Muscle of leg (tissue), 11 donors: Measurements from ENCODE around the gene ENC1. TPM values are rescaled to one million over a fixed set of nuclear protein-coding genes. Genes with fewer than 3 reads are reported as not detected.

ENCODE experiments used
- DNase-seq: peaks from one replicate; pipeline ENCODE4 v3.0.0; 2013
- H3K27ac ChIP-seq: one replicate; pipeline ENCODE4 v1.5.1; 2013; ENCODE audit warnings: mild to moderate bottlenecking, low read length, control low read depth
- H3K27me3 ChIP-seq: one replicate; pipeline ENCODE4 v1.6.1; 2013; ENCODE audit warnings: low read length; ENCODE audit not compliant: control insufficient read depth, insufficient read depth
- H3K36me3 ChIP-seq: one replicate; pipeline ENCODE4 v1.6.1; 2013; ENCODE audit warnings: low read length; ENCODE audit not compliant: control insufficient read depth, insufficient read depth
- H3K4me1 ChIP-seq: one replicate; pipeline ENCODE4 v1.6.1; 2013; ENCODE audit warnings: low read length; ENCODE audit not compliant: control insufficient read depth, insufficient read depth
- H3K4me3 ChIP-seq: one replicate; pipeline ENCODE4 v1.5.1; 2013; ENCODE audit warnings: low read length, control low read depth
- H3K9me3 ChIP-seq: replicated peaks from 2 replicates; pipeline ENCODE4 v1.6.1; 2013; ENCODE audit warnings: low read depth, low read length; ENCODE audit not compliant: control insufficient read depth
- WGBS: methylation state at CpG from one replicate; pipeline ENCODE4 v1.1.5; 2013; ENCODE audit warnings: missing lambda C conversion rate; ENCODE audit not compliant: insufficient coverage; 5-methylcytosine and 5-hydroxymethylcytosine counted together
- polyA plus RNA-seq, 8 donors: library from polyadenylated mRNA; unstranded; fragments of 120-200 nt; gene quantifications; one replicate each; pipeline versions ENCODE4 v1.2.1 to v1.2.3, GENCODE V29; 2013; ENCODE audit warnings: inconsistent platforms in 1 of 8, low replicate concordance in 1 of 8; ENCODE audit not compliant: insufficient read length in 8 of 8, insufficient read depth in 1 of 8
- total RNA-seq: library from RNA; stranded (reverse); fragments of 120-200 nt; gene quantifications from one replicate; pipeline ENCODE4 v1.2.4, GENCODE V29; 2013

ENC1 gene
- total and polyA plus RNA-seq, 9 donors: 18.4 to 35.4 (median 28.4) TPM

GRCh38 chr5:74616236-74617146 is 24.0 kb downstream of the ENC1 start:
- WGBS: 59% methylated on average over 21 of the region's 23 CpGs
- H3K4me3 ChIP-seq: no peak overlapping the region
- peaks cover 4% of the 10 kb centered on the region for H3K27me3 ChIP-seq
- H3K36me3 ChIP-seq: no peaks in the 10 kb centered on the region
- no peak overlapping the region for H3K27ac ChIP-seq
- no peaks in the 10 kb centered on the region for H3K9me3 ChIP-seq
- peak; percentile 46 for DNase-seq
- H3K4me1 ChIP-seq: peaks cover 3% of the 10 kb centered on the region

GRCh38 chr5:74613283-74613682 is 27.2 kb downstream of the ENC1 start:
- Histone ChIP-seq H3K9me3 (no peaks in the 10 kb centered on the region), H3K4me1 (peaks cover 3% of the 10 kb centered on the region), H3K27ac (no peak overlapping the region), H3K27me3 (no peaks in the 10 kb centered on the region), H3K36me3 (no peaks in the 10 kb centered on the region), H3K4me3 (no peak overlapping the region)
- no CpG with 5 or more reads among the region's 2 CpGs for WGBS
- DNase-seq: no peak

DNA sequence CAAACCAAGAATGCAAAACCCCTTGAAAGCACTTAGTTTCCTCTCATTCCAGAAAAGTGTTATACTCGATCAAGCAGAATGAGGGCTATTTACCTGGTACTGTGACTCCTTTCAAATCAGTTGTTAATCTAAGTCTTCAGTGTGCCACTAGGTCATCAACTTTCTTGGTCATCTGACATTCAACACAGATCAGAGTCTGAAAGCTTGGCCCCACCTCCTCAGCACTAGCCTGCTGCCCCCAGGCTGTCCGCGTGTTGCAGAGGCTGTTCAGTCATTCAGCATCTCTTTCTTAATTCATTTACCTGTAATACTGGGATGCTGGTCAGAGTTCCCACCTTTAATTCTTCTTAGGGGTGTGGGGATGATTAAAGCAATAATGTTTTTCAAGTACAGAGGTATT is 28.5 kb downstream of the ENC1 start:
- Histone ChIP-seq H3K4me1 (peaks cover 3% of the 10 kb centered on the region), H3K9me3 (no peaks in the 10 kb centered on the region), H3K27ac (no peak overlapping the region), H3K4me3 (no peak overlapping the region), H3K27me3 (no peaks in the 10 kb centered on the region), H3K36me3 (no peaks in the 10 kb centered on the region)
- no peak for DNase-seq
- 78% methylated on average over 1 of the region's 3 CpGs for WGBS

DNA sequence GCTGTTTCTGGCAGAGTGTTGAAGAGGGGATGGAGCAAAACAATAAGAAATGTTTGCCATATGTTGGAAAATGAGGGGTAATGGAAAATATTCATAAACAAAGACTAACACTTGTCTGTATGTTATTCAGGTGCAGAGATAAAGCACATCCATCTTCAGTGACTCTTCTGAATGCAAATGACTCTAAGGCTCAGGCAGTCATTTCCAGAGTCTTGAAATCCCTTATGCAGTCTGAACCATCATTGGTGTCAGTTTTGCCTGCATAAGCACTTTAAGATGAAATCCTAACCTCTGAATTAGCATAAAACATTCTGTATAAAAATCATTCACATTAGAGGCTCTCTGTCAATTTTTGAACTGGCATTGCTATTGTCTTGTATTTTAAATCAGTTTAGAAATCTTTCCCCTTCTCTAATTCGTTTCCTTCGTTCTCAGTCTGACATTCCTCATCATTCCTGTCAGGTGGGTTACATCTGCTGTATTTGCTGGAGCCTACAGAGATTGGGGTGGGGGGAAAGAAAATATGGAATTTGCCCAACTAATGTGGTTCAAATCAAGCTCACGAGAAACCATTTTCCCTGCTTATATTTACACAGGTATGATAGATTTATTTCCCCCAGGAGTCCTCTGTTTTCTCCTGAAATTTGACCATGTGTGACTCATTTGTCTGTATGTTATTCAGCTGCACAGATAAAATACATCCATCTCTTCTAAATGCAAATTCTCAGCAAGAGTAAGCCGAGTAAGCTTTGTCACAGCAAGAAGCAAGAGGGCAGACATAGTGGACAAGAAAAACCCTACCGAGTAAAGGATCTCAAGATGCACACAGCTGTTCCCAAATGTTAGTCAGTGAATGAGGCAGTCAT is 31.6 kb downstream of the ENC1 start:
- Histone ChIP-seq H3K36me3 (no peaks in the 10 kb centered on the region), H3K9me3 (no peaks in the 10 kb centered on the region), H3K4me3 (no peak overlapping the region), H3K27ac (no peak overlapping the region), H3K27me3 (no peaks in the 10 kb centered on the region), H3K4me1 (no peaks in the 10 kb centered on the region)
- 25% methylated on average over 2 of the region's 5 CpGs for WGBS
- no peak for DNase-seq

DNA sequence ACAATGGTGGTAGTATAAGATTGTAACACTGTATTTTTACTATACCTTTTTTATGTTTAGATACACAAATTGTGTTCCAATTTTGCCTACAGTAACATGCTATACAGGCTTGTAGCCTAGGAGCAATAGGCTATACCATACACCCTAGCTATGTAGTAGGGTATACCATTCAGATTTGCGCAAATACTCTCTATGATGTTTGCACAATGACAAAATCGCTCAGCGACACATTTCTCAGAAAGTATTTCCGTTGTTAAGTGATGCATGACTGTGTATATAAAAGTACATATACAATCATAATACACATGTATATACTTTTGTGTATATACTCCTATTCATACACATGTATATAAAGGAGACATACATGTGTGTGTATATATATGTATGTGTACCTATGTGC is 34.8 kb downstream of the ENC1 start:
- Histone ChIP-seq H3K9me3 (no peaks in the 10 kb centered on the region), H3K27me3 (no peaks in the 10 kb centered on the region), H3K4me1 (no peaks in the 10 kb centered on the region), H3K36me3 (no peaks in the 10 kb centered on the region), H3K4me3 (no peak overlapping the region), H3K27ac (no peak overlapping the region)
- no CpG with 5 or more reads among the region's 4 CpGs for WGBS
- no peak for DNase-seq

DNA sequence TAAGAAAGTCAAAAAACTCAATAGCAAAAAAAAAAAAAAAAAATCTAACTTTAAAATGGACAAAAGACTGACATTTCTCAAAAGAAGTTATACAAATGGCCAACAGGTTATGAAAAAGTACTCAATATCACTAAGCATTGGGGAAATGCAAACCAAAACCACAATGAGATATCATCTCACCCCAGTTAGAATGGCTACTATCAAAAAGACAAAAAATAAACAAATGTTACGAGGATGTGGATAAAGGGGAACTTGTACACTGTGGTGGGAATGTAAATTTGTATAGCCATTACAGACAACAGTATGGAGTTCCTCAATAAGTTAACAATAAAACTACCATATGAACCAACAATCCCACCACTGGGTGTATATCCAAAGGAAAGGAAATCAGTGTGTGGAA is 37.2 kb downstream of the ENC1 start:
- no peaks in the 10 kb centered on the region for H3K36me3 ChIP-seq

GRCh38 chr5:74599148-74599547 is 41.4 kb downstream of the ENC1 start:
- Histone ChIP-seq H3K9me3 (no peaks in the 10 kb centered on the region), H3K4me3 (no peak overlapping the region), H3K4me1 (no peaks in the 10 kb centered on the region), H3K36me3 (no peaks in the 10 kb centered on the region), H3K27ac (no peak overlapping the region), H3K27me3 (no peaks in the 10 kb centered on the region)
- no peak for DNase-seq
- no CpG with 5 or more reads among the region's 2 CpGs for WGBS

More for the DNA sequence above, 37.2 kb downstream of the ENC1 start:
- DNase-seq: no peak
- no CpG with 5 or more reads among the region's 1 CpG for WGBS
- Histone ChIP-seq H3K27me3 (no peaks in the 10 kb centered on the region), H3K4me3 (no peak overlapping the region), H3K27ac (no peak overlapping the region), H3K9me3 (no peaks in the 10 kb centered on the region), H3K4me1 (no peaks in the 10 kb centered on the region)

DNA sequence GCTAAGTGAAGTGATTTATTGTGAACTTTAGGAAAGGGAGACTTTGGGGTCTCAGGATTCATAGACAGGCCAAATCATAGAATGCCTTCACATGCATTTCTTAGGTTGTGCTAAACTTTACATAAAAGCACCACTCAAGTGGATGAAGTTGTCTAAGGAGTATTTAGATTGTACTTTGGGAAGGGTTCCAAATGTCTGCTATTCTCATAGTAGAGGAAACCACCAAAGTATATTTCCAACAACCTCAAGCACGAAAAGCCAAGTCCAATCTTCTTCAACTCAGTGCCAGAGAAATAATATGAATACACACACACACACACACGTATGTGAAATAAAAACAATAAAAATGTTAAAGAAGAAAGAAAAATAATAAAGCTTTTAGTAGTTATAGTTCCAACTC is 41.8 kb downstream of the ENC1 start:
- no CpG with 5 or more reads among the region's 2 CpGs for WGBS
- Histone ChIP-seq H3K4me1 (no peaks in the 10 kb centered on the region), H3K4me3 (no peak overlapping the region), H3K9me3 (no peaks in the 10 kb centered on the region), H3K27me3 (no peaks in the 10 kb centered on the region), H3K36me3 (no peaks in the 10 kb centered on the region), H3K27ac (no peak overlapping the region)
- DNase-seq: peak; percentile 57

DNA sequence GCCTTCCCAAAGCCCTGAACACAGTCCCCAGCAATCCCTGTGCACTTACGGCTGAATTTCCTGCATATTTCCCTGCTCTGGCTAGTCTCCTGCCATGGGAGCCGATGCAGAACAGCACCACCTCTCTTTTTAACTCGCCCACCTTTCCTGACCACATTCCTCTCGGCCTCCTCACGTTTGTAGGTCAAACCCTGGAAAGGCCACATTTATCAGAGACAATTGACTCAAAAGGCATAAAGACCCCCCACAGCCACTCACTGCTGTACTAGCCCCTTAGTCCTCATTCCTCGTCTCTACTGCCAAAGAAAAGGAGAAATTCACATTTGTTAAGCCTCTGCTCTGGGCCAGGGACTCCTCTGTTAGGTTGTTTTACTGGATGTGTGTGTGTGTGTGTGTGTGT is 43.6 kb downstream of the ENC1 start:
- Histone ChIP-seq H3K4me1 (no peaks in the 10 kb centered on the region), H3K4me3 (no peak overlapping the region), H3K27ac (no peak overlapping the region), H3K36me3 (no peaks in the 10 kb centered on the region), H3K27me3 (no peaks in the 10 kb centered on the region), H3K9me3 (no peaks in the 10 kb centered on the region)
- whole genome bisulfite sequencing: 37% methylated on average over 4 of the region's 6 CpGs
- DNase-seq: no peak
